SHP77 (cell line): ENCODE data around the gene KRTAP1-4.
"Not testable (repeated sequence)": the region's sequence is repeated elsewhere in the genome, so short reads cannot be mapped to it uniquely, and the experiment has no call there.

Source experiments
- DNase-seq, 2 experiments: peaks; one replicate each; lab custom pipeline; 2025; lab: John Stamatoyannopoulos, UW

Gene KRTAP1-4

GRCh38 chr17:41003926-41004325 is 26.1 kb downstream of the KRTAP1-4 start:
- DNase-seq: no peak

DNA sequence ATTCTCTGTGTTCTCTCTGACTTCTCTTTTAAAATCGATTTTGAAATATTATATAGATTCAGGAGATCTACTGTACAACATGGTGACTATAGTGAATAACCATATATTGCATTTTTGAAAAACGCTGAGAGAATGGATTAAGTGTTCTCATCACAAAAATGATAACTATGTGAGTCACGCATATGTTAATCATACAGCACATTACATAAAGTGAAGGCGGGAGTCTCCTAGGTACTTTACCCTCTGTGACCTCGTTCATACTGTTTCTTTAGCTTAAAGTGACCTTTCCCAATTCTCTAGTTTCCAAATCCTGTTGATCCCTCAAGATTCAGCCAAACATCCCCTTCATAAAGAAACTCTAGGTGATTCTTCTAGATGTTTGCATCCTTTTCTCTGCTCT is 27.2 kb downstream of the KRTAP1-4 start:
- DNase-seq: no peak

DNA sequence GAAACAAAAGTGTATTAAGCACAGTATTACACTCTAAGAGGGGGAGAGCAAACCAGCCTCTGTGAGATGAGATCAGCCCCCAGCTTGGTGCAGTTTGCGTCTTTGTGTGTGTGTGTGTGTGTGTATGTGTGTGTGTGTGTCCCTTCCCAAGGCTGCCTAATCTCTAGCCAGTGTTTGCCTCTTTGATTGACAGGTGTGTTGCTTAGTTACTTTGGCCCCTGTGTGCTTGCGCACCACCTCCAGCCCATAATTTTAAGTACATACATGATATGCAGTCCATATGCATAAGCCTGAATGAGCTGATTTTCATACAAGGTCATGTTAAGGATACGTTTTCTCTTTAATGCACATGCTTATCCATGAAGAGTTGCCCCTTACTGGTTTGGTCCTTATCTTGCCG is 28.2 kb downstream of the KRTAP1-4 start:
- no peak for DNase-seq

DNA sequence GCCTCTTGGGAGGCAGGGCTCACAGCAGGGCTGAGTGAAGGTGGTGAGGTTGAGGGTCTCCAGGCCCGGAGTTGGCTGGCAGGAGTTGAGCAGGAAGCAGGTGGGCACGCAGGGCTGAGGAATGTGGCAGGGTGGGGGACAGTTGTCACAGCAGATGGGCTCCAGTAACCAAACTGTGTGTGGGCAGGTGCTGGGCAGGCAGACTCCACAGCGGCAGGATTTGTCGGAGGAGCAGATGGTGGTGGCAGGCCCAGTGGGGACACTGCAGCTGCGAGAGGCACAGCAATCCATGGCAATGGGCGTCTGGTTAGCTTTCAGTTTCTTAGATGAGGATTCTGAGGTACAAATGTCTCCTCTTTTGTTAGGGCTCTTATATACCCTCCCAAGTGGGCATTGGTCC is 30.4 kb downstream of the KRTAP1-4 start, which contains the start of gene KRTAP3-2:
TSS of gene KRTAP3-2 (minus strand) at position 344 of the 400 bp plus-strand sequence. CDS start at position 291, 53 bp downstream.
- DNase-seq: not testable (repeated sequence)

- DNase-seq: no peak
Observed at GRCh38 chr17:40997361-40997760, 32.6 kb downstream of the KRTAP1-4 start.

GRCh38 chr17:40996829-40997228 is 33.2 kb downstream of the KRTAP1-4 start:
- DNase-seq: no peak

DNA sequence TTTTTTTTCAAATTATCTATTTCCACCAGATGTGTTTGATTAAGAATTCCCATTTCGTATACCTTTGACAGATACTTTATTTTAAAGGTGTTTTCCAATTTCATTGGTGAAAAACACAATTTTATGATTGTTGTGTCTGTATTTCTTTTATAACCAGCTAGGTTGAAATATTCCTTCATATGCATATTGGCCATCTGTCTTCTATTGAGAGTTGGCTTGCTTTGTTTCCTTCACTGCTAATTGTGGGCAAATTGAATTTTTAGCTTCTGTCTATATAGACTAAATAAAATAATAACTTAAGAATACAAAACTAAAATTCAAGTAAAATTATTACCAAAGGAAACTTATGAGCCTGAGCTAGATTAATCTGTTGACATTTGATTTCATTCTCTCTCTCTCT is 34.9 kb downstream of the KRTAP1-4 start:
- no peak for DNase-seq

GRCh38 chr17:40993839-40994238 is 36.2 kb downstream of the KRTAP1-4 start, which contains the start of gene KRTAP3-3:
Gene KRTAP3-3, minus strand, starts transcription at chr17:40994164. Its CDS starts 67 bp downstream, at chr17:40994097.
- DNase-seq: no peak

DNA sequence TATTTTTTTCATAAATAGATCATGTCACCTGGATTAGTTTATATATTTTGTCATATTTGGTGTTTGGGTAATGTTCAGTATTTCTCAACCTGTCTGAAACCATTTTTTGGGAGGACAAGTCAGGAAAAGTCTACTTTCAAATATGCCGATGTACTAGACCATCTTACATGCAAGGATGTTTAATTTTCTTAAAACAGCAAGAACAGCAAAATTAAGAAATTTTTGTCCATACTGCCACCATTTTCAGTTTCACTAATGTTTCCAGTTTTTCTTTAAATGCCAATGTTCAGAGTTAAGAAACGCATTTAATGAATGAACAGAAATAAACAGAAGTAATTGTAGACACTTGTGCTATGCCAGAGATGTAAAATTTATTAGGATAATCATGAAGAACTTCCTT is 36.9 kb downstream of the KRTAP1-4 start:
- no peak for DNase-seq

DNA sequence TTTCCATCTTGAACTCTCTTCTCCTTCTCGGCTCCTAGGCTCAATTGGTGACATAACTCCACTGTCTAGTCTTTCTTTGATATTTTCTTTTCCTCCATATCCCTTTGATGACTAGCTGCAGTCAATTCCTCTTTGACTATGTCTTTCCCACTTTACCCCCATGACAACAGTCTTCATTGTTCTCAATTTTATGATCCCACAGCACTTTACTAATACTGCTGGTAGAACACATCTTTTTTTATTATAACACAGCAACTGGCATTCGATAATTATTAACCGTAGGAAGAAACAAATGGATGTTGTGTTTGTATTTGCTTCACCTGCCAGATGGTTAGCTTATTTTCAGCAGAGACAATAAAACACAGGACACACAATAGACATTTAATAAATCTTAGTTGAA is 37.3 kb downstream of the KRTAP1-4 start:
- DNase-seq: no peak

- no peak for DNase-seq
Observed at GRCh38 chr17:40986920-40987319, 43.1 kb downstream of the KRTAP1-4 start.

DNA sequence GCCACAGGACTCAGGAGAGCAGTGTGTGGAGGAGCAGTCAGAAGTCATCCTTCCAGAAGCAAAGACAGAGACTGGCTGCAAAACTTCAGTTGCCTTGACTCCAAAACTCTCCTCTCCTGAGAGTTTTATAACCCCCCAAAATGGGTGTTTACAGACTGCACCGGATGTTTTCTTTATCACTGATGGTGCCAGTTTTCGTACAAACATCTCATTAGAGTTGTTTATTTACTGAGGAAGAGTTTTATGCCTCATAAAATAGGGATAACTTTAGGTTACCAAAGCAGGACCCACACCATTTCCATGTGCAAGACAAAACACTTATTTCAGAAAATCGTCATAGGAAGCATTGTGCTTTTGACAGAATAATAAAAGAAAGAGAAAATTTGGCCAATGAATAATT is 45.8 kb downstream of the KRTAP1-4 start, which contains the start of gene KRT40:
TSS of gene KRT40 (minus strand) at position 101 of the 400 bp plus-strand sequence. CDS start at position 48, 53 bp downstream.
- DNase-seq: no peak

DNA sequence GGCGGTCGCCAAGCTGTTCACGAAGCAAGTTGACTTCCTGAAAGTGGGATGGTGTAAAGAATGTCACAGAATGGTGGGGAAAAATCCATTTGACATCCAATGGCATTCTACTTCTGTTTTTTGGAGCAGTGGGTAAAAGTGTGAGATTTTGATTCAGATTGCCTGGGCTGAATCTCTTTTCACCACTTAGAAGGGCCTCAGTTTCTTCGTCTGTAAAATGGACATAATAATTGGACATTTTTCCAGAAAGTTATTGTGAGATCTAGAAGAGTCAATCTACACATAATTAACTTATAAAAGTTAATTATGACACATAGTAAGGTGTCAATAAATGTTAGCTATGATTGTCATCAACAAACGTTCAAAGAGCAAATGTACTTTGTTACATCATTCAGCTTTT is 48.9 kb downstream of the KRTAP1-4 start:
- no peak for DNase-seq

DNA sequence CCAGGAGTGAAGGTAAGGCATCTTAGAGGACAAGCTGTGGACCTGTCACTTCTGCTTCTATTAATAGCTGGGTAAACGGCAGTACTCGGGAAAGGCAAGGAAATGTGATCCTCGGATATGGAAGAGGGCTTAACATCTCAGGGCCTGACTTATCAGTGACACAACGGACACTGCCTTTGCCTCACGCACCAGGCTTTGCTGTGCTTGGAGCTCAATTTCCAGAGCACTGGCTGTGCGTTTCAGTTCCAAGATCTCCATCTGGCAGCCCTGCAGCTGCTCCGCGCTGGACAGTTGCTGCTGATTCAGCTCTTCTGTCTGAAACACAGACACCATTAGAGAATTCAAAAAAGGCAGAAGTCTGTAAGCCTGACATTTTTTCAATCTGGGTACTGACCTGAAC is 49.4 kb downstream of the KRTAP1-4 start:
- DNase-seq: no peak

DNA sequence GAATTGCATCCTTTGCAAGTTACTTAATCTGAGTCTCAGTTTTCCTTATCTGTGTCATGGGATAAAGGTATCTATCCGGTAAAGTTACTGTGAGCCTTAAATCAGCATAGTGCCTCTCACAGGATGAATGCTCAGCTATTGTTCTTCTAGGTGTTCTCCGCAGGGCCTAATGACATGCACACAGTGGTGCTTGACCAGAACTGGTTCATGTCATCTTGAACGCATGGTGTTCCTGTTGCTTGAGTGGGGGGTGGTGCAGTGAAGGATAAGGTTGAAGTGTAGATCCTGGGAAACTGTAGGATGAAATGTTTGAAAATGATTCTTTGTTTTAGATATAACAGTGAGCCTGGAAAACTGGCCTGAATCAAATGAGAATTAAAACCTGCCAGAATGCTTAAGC is 49.9 kb downstream of the KRTAP1-4 start:
- no peak for DNase-seq
